NOMO-1 (cell line): ENCODE data around the gene COQ9.
"Not testable (repeated sequence)": the region's sequence is repeated elsewhere in the genome, so short reads cannot be mapped to it uniquely, and the experiment has no call there.

Experiments used
- DNase-seq, 2 experiments: peaks; one replicate each; lab custom pipeline; 2025; ENCODE audit not compliant: unreplicated experiment in 2 of 2; lab: John Stamatoyannopoulos, UW

COQ9 gene

DNA sequence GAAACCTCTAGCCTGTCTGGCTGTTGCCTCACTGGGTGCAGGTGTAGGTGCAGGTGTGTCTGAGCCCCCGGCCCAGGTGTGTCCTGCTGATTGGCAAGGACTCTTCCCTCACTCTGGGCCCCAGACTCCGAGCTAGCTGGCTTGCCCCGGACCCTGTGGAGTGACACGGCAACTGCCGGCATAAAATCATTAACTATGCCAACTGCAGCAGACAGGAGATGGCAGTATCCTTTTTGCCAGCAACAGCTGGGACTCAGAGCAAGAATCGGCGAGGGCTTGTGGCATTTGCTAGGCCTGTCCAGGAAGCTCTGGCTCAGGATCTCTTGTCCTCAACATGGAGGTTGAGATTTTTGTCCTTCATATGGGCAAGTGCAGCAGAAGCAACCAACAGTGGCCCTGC, 20.9 kb upstream of the COQ9 start:
- no peak for DNase-seq

DNA sequence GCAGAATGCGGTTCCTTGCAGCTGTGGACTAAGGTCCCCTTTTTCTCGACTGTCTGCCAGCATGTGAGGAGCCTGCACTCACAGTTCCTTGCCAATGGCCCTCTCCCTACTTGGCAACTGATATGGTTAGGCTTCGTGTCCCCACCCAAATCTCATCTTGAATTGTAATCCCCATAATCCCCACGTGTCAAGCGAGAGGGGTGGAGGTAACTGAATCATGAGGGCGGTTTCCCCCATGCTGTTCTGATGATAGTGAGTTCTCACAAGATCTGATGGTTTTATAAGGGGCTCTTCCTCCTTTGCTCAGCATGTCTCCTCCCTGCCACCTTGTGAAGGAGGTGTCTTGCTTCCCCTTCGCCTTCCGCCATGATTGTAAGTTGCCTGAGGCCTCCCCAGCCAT, 20.0 kb upstream of the COQ9 start:
- DNase-seq, result no peak

DNA sequence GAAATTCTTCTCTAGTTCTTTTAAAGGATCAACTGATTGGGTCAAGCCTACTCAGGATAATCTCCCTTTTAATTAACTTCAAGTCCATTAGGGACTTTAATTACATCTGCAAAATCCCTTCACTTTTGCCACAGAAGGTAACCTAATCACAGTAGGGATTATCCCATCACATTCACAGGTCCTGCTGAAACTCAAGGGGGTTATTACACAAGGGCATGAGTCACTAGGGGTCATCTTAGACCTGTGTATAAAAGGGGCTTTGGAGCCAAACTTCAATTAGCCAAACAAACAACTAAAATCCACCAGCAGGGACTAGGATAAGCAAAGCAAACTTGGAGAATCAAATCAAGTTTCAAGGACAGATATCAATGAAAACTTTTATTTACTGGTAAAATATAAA, 19.5 kb upstream of the COQ9 start:
- no peak for DNase-seq

DNA sequence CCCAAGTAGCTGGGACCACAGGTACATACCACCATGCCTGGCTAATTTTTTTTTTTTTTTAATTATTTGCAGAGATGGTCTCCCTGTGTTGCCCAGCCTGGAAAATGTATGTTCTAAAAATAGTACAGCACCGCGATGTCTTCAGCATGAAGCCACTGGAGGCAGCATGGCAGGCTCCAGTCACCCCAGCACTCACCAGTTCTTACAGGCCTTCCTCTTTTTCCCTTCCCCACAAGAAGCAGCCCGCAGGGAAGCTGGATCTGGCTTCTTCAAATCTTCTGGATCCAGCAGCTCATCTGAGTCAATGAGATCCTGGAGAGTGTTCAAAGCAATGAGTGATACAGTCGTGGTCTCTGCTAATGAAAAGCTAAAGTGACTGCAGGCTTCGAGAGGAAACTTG, 16.3 kb upstream of the COQ9 start:
- no peak for DNase-seq

DNA sequence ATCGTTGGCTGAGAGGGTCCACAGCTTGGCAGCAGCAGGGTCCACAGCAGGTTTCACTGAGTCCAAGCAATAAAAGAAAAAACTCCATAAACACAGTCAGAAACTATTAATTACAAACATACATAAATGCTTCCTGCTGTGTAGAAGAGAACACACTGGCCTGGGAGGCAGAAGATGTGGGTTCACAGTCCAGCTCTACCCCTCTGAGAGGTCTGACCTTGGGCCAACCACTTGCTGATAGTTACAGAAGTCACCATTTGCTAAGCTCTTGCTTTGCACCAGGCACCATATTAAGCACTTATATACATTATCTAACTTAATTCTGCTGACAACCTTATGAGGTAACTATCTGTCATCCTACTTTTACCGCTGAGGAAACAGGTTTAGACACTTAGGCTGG, 14.8 kb upstream of the COQ9 start:
- no peak for DNase-seq

DNA sequence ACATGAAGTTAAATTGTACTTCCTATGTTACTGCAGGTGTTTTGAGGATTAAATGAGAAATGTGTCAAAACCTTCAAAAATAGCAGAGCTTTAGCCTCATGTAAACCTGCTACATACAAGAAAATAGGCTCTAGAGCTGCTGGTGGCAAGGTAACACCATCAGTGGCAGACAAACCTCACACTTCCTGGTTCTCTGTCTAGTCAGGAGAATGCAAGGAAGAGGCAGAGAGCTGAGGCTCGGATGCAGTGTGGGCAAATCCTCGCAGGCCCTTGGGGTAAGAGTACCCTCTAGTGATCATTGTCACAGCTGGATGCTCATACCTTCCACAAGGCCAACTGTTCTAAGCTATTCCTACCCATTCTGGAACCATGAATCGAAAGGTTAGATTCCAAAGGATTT, 14.3 kb upstream of the COQ9 start:
- no peak for DNase-seq

DNA sequence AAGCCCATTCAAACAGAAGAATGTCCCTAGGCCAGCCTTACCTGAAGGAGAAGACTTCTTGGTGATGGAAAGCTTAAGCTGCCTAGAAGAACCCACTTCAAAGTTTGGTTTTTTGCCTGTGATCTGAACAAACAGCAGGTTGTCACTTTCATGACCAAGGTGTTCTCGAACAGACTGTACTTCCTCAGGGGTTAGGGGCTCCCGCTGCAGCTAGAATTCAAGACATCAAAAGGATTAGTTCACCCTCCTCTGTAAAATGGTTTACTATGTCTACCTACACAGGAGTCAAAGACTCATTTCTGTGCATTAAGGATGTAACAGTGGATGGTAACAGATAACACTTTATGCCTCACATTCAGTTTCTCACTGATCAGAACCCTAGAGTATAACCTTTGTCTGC, 13.3 kb upstream of the COQ9 start:
- DNase-seq, result no peak

DNA sequence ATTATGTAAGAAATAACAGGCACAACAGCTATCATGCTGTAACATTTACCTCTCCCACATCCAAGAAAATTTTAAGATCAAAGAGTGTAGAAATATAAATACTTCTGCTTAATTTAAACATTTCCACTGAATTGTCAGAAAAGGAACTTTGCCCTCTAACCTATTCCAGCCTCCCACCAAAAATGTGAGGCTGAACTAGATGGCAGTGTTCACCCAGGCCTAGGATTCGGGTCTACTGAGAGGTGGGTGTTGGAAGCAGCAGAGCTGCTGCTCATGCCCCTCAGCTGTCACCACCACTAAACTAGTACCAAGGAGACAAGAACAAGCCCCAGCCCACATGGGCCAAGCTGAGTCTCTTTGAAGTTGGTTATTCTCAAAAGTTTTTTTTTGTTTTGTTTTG, 11.4 kb upstream of the COQ9 start:
- DNase-seq, result no peak

DNA sequence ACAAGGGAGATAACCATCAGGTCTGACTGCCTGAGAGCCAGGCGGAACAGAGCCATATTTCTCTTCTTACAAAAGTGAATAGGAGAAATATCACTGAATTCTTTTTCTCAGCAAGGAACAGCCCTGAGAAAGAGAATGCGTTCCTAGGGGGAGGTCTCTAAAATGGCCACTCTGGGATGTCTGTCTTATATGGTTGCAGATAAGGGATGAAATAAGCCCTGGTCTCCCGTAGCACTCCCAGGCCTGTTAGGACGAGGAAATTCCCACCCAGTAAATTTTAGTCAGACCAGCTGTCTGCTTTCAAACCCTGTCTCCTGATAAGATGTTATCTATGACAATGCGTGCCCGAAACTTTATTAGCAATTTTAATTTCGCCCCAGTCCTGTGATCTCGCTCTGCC, 7.3 kb upstream of the COQ9 start:
- DNase-seq, result not testable (repeated sequence)

DNA sequence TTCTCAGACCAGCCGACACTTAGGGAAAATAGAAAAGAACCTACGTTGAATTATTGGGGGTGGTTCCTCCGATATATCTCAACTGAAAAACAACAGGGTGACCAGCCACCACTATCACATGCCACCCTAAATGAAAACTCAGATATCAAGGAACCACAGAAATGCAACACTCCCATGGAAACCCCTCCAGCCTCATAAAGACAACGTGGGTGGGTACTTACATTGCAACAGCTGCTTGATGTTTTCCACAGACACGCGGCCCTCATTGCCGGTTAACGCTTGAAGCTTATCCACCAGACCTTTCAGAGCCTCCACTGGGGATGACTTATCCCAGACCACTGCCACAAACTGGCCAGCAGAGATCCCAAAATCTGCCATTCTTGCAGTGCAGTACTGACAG, 6.7 kb upstream of the COQ9 start:
- DNase-seq, result not testable (repeated sequence)

DNA sequence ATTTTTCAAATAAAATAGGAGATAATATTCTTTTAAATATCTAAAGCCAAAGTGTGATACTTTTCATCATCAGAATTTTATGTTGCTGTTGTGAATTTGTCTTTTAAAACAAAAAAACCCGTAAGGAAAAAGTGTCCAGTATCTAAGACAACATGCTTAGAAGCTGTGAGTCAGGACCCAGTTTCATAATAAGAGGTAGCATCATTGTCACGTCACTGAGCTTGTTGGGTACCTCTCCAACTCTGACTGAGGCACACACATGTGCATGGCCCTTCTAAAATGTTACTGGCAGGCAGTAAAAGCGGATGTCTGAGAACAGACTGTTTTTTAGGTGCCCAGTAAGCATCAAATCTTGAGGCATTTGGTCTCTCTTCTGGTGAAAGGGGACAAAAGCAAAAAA, 2.6 kb upstream of the COQ9 start:
- no peak for DNase-seq

DNA sequence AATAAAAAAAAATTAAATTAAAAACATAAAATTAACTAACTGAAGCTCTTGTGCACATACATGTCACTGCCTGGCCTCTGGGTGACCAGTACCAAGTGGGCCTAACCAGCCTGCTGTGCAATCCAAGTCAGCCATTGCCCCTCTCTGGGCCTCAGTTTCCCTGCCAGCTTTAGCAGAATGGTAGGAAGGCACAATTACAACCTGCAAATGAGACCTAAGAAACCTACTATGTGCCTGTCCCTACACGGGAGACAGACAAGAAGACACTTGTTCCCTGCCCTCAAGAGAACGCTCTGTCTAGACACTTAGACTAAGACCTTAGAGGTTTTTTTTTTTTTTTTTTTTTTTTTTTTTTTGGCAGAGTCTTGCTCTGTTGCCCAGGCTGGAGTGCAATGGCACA, 1.8 kb upstream of the COQ9 start:
- DNase-seq, result no peak

DNA sequence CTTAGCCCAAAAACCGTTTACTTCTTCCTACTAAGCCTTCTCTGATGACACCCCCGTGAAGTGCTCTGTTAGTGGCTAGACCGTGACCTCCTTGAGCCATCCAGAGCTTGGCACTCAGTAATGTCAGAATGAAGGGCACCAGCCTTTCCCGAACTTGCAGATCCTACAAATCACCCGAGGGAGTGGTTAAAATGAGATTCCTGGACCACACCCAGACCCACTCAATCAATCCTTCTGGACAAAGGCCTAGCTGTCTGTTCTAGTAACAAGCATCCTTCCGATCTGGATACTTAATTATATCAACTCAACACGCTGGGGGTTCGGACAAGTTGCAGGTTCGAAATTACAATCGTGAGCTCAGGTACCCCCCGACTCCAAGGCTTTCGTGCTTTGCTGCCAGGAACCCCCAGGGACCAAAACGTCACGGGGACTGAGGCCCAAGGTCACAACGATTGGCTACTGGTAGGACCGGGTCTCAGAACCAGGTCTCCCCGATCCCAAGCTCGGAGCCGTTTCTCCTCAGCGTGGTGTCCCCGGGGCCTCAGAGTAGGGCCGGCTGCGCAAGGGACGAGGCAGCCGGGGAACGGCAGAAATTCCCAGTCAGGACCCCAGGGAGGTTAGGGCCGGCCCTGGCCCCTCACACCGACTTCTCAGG, 621 bp upstream of the COQ9 start:
- DNase-seq, result peak in 1 of 2 experiments; percentile 20

DNA sequence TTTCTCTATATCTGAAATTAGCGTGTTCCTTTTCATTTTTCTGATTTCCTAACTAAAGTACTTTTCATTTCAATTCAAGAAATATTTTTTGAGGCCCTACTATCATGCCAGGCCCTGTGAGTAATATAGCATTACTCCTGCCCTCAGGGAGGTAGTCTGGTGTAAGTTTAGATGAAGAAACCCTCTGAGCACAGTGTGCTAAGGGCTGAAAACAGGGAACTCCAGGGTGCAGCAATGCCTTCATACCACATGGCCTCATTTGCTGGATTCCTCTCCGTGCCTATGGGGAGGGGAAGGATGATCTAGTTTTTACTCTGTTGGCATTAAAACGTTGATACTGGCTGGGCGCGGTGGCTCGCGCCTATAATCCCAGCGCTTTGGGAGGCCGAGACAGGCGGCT, 4.7 kb downstream of the COQ9 start:
- DNase-seq, result no peak

DNA sequence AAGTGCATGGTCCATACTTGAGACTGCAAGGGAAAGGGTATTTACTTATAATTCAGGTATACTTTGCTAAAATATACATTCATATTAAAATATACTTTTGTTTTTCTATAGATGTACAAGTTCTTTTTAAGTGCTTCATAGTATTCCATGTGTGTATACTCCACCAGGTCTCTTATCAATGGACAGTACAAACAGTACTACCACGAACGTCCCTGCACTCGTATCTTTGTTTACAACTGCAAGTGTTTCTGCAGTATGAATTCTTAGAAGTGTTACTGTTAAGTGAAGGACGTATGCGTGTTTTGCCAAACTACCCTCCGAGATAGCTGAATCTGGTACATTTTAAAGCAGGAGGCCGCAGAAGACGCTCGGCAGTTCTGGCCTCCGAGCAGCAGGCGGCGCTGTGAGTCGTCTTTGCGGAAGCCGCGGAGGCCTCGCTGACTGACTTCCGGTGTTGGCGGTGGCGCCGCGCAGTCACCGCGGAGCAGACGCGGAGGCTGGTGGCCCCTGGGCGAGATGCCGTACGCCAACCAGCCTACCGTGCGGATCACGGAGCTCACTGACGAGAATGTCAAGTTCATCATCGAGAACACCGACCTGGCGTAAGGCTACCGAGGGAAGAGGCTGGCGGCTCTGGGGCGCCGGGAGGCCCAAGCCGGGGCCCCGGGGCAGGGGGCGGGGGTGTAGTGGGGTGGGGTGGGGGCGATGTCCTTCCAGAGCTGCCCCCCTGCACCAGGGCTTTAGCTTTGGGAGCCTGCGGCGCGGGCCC, 15.1 kb downstream of the COQ9 start, which contains the start of gene POLR2C:
Gene POLR2C (plus strand): TSS at position 471 of the 769 bp plus-strand sequence. CDS start 46 bp downstream, at position 517.
- peak; percentile 81 to 89 for DNase-seq

DNA sequence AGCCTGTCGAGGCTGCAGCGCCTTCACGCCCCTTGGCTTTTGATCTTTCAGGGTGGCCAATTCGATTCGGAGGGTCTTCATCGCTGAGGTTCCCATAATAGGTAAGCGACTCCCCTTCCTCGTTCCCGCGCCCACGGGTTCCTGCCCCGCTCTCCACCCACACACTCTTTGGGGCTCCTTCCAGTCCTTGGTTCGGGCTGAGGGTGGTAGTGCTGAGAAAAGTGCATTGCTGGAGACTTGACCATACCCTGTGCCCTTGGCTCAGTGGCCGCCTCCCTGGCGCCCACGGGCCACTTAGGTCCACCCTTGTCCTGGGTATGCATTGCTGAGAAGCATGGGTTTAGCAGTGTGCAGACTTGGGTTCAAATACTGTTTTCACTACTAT, 15.7 kb downstream of the COQ9 start:
- DNase-seq, result no peak

DNA sequence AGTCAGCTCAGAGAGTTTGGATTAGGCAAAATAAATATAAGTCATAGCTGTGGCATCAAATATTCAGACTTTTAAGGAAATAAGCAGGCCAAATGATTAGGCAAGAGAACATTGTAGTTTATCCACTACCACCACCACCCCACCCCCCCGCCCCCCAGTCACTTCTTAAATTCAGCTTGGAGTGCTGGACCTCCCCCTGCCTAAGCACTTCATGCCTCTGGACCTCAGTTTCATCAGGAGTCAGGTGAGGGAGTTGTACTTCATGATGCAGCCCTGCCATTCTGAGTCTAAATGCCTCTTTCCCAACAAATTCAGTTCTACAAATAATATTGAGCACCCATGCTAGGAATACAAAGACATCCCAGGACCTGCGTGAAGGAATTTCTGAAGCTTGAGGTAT, 17.2 kb downstream of the COQ9 start:
- DNase-seq, result no peak

DNA sequence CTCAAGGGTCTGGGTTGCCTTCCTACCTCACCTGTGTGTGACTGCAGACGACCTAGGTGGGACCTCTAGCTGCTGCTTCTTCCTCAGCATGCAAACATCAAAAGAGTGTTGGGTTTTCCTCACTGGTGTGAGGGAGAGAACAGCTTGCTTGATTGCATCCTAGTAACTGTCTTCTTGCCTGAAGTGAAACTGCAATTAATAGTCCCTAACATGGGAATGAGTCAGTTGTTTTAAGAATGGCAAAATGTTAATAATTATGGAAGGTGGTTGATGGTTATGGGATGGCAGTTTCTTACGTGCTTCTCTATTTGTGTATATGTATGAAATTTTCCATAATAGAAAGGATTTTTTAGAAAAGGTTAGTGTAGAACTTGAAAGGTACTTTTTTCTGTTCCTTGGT, 21.1 kb downstream of the COQ9 start:
- DNase-seq, result no peak

DNA sequence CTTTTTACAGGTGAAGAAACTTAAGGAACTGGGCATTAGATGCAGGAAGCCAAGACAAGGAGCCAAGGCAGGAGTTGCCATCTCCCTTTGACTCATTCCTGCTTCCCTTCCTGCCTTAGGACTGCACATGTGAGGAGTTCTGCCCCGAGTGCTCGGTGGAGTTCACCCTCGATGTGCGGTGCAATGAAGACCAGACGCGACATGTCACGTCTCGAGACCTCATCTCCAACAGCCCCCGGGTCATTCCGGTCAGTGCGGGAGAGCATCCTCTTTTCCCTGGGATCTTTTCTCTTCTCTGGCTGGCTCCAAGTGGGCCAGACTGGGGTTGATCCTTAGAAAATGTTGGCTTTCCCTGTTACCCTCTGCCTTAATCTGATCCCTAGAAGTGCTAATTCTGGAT, 21.8 kb downstream of the COQ9 start:
- DNase-seq, result no peak

DNA sequence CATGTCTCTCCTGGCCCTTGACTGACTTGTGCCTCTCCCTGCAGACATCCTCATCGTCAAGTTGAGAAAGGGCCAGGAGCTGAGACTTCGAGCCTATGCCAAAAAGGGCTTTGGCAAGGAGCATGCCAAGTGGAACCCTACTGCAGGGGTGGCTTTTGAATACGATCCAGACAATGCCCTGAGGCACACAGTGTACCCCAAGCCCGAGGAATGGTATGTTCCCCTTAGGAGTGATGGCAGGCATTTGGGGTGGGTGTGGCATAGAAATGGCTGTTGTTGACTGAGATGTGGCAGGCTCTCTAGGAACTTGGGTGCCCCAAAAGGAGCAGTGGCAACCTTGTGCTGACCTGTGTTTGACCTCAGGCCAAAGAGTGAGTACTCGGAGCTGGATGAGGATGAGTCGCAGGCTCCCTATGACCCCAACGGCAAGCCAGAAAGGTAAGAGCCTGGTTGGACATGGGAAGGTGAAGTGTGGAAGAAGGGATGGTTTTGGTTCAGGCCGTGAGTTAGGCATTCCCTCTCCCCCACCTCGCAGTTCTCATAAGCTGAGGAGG, 22.7 kb downstream of the COQ9 start:
- DNase-seq, result no peak

DNA sequence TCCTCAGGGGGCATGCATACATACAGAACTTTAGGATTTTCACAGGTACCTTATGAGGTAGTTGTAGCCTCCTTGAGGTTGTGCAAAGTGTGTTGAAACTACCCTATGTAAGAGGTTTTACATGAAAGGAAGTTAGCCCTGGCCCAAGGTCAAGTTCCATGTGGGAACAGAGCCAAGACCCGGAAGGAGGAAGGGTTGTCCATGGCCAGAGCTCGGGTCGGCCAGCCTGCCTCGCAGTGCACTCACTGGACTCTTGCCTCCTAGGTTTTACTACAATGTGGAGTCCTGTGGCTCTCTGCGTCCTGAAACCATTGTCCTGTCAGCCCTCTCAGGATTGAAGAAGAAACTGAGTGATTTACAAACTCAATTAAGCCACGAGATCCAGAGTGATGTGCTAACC, 23.4 kb downstream of the COQ9 start:
- no peak for DNase-seq

DNA sequence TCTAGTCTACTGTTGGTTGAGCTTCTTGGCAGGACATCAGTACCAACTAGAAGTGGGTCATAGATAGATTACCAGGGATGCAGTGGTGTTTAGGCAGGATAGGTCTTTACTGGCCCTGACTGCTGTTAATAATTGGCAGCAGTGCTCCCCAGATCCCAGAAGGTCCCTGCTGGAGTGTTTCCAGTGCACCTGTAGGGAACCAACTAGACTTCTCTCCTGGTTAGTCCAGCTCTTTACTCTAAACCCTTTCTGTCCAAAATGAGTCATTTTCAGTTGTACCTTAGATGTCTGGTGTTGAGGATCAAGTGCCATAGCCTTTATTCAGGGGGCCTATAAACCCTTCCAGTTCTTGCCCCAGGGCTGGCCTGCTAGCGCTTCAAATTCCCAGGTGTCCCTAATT, 23.9 kb downstream of the COQ9 start:
- no peak for DNase-seq
